NCI-H2196 (cell line): ENCODE measurements around the gene CKLF.
A peak's percentile ranks its signal among the peaks of the same experiment; 100 is the strongest.
"Not testable (repeated sequence)": the region's sequence is repeated elsewhere in the genome, so short reads cannot be mapped to it uniquely, and the experiment has no call there.

ENCODE experiments used
- DNase-seq: peaks from one replicate; lab custom pipeline; 2025; ENCODE audit not compliant: unreplicated experiment; lab: John Stamatoyannopoulos, UW

Gene CKLF, protein sequence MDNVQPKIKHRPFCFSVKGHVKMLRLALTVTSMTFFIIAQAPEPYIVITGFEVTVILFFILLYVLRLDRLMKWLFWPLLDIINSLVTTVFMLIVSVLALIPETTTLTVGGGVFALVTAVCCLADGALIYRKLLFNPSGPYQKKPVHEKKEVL

DNA sequence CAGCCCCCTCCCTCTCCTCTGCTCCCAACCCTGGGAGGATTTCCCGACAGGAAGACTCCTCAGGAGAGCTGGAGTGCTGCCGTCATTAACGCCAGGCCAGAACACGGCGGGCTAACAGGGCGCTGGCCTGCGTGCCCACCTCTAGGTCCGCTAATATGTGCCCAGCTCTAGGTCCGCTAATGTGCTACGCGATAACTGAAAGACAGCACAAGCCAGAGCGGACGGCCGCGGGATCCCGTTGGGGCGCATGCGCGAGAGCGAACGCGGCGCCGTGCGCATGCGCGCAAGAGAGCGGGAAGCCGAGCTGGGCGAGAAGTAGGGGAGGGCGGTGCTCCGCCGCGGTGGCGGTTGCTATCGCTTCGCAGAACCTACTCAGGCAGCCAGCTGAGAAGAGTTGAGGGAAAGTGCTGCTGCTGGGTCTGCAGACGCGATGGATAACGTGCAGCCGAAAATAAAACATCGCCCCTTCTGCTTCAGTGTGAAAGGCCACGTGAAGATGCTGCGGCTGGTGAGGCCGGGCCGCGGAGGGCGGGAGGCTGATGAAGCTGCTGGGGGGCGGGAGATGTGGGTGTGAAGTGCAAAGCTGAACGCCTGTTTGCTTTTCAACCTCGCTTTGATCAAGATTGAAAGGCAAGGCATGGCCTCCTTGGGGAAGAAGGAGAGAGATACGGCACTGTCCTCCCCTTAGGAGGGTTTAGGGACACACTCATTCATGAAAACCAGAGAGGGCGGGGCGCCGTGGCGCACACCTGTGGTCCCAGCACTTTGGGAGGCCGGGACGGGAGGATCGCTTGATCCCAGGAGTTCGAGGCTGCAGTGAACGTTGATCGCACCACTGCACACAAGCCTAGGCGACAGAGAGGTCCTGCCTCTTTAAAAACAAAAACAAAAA, at the start of gene CKLF:
TSS of gene CKLF (plus strand) at position 291 of the 892 bp plus-strand sequence. CDS start at position 431, 140 bp downstream.
- peak; percentile 82 for DNase-seq

- no peak for DNase-seq
Measured at GRCh38 chr16:66503030-66503429, 49.3 kb upstream of the CKLF start.

DNA sequence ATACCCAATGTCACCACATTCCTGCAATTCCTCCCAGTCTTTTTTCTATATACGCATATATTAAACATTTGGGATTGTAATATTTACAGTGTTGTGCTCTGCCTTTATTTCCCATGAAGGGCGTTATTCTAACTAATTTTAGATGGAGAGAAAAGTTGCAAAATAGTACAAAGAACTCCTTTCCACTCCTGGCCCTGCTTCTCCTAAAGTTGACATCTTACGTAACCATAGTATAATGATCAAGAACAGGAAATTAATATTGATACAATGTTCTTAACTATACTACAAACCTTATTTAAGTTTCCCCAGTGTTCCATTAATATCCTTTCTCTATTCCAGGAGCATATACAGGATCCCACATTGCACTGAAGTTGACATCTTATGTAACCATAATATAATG, 48.8 kb upstream of the CKLF start:
- no peak for DNase-seq

- no peak for DNase-seq
Measured at GRCh38 chr16:66507731-66508239, 44.6 kb upstream of the CKLF start.

GRCh38 chr16:66508248-66508913, 44.0 kb upstream of the CKLF start:
- DNase-seq = no peak

DNA sequence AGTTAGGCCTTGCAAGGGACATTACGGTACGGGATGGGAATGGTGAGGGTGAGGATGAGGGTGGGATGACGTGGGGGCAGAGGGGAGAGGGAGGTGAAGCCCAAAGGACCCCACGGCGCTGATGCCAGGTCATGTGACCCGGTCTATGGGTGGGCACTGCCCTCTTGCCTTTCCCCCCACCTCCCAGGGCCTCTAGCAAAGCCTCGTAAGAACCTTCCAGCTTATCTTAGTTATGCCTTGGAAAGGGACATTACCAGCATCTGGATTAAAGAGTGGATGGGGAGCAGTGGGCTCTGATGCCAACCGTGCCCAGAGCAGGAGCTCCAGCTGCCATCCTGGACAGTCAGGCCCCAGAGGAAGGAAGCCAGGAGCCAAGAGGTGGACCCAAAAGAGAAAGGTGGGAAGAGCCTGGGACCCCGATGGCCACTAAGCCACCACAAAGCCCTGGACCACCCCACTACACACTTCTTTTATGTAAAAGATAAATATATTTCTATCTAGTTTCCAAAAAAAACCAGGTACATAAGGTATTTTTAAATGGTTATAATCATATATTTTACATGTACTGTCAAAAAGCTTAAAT, 43.4 kb upstream of the CKLF start:
- no peak for DNase-seq

DNA sequence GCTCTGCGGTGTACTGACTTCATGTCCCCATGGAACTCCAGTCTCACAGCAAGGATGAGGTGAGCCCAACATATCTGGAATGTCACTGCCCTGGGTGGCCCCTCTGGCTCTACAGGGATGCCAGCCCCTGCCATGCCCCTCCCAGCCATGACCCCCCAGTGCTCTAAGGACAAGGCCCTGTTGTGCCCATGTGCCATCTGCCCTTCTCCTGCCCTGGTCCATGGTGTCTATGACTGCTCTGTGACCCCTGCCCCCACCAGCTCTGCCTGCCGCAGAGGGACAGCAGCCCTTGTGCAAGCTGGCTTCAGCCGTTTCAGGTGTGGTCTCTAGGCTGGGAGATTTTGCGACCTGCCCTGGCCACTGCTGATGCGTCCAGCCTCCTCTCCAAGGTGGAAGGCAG, 42.8 kb upstream of the CKLF start:
- no peak for DNase-seq

DNA sequence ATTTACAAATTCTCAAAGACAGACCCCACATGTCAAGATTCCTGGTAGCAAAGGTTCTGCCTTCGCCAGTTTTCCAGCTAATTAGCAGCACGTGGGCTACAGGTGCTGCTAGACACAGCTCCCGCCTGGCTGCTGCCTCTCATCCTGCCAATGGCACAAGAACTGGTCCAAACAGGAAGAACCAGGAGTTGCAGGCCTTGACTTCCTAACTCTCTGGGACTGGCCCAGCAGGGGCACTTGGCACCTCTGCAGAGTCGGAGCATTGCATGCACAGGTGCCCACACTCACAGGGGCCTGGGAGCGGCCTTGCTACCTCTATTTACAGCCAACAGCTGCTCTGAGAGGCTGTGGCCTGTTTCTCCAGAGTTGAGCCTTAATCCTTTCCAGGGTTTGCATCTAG, 42.1 kb upstream of the CKLF start:
- no peak for DNase-seq

GRCh38 chr16:66510711-66511601, 41.4 kb upstream of the CKLF start:
- peak; percentile 17 for DNase-seq

DNA sequence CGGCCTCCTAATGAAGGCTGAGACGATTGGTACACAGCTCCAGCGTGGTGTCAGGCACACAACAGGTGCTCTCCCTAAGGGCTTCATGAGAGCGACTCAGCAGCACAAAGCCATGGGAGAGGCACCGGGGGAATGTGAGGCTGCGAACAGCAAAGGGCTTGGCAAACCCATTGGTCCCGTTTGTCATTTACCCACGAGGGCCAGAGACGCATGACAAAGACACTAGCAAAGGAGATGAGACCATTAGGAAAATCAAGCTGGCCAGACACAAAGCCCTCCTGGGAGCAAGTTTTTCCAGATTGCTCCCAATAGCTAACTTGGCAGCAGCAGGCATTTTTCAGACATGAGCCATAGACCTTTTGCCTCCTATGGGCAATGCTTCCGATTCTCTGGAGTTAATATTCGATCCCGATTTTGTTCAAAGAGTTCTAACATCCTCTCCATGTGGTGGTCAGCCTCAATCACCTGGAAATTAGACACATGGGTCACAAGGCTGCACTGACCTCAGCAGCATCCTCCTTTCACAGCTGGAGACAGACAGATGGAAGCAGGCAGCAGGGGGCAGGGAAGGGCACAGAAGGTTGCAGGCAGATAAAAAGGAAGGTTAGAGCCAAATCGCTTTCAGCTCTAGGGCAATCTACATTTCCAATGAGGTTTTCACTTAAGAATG, 40.6 kb upstream of the CKLF start:
- DNase-seq = no peak

GRCh38 chr16:66512272-66513110, 39.9 kb upstream of the CKLF start:
- no peak for DNase-seq

GRCh38 chr16:66513111-66513723, 39.2 kb upstream of the CKLF start:
- DNase-seq = no peak

GRCh38 chr16:66514391-66514790, 38.0 kb upstream of the CKLF start:
- not testable (repeated sequence) for DNase-seq

GRCh38 chr16:66514980-66515595, 37.3 kb upstream of the CKLF start:
- DNase-seq = not testable (repeated sequence)

- no peak for DNase-seq
Measured at GRCh38 chr16:66515596-66516508, 36.5 kb upstream of the CKLF start.

- DNase-seq = no peak
Measured at GRCh38 chr16:66516509-66516807, 35.9 kb upstream of the CKLF start.
